NB4 (cell line): ENCODE data around the gene C19orf38.
"Not testable (repeated sequence)": the region's sequence is repeated elsewhere in the genome, so short reads cannot be mapped to it uniquely, and the experiment has no call there.

Source experiments
- CTCF ChIP-seq: IDR thresholded peaks from one replicate; pipeline ENCODE4 v1.5.1; 2012; ENCODE audit warnings: low read depth, low read length
- MYC ChIP-seq: IDR thresholded peaks from 2 replicates; pipeline ENCODE4 v1.6.1; 2011; ENCODE audit warnings: low read depth, low read length
- POLR2A ChIP-seq: IDR thresholded peaks from 2 replicates; pipeline ENCODE4 v1.6.1; 2011; ENCODE audit warnings: mild to moderate bottlenecking; ENCODE audit not compliant: insufficient read length; ENCODE audit errors: extremely low read depth

DNA sequence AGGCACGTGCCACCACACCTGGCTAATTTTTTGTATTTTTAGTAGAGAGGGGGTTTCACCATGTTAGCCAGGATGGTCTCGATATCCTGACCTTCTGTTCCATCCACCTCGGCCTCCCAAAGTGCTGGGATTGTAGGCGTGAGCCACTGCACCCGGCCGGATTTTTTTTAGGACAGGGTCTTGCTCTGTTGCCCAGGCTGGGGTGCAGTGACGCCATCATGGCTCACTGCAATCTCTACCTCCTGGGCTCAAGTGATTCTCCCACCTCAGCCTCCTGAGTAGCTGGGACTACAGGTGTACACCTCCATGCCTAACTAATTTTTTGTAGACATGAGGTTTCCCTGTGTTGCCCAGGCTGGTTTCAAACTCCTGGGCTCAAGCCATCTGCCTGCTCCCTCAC, 10.6 kb upstream of the C19orf38 start:
- not testable (repeated sequence) for TF ChIP-seq MYC, CTCF, POLR2A
